Measurements from ENCODE around the gene RARG.

RARG gene

DNA sequence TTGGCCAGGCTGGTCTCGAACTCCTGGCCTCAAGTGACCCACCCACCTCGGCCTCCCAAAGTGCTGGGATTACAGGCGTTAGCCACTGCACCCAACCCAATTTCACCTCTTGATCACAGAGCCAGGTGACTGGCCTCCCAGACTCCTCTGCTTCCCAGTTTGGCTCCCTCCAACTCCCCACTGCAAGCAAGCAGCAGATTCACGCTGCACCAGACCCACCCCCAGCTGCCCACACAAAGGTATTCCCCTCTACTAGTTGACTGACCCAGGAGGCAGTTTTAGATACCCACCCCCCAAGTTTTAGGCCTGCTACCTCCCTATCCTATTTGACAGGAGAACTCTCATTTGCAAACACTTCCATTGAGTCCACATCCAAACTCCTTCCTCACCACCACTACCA lies 5.2 kb downstream of the RARG start:
- no peak overlapping the region for H3K23ac ChIP-seq (ENCODE audit: low read length)
- no peak overlapping the region for H2BK12ac ChIP-seq (ENCODE audit: low read length)
- H4K12ac ChIP-seq (ENCODE audit: low read depth, low read length) = no peak overlapping the region
- H2BK5ac ChIP-seq (ENCODE audit: low read depth, low read length, poor library complexity) = no peak overlapping the region
- no peak overlapping the region for H3K14ac ChIP-seq (ENCODE audit: low read length)
- peaks cover 3% of the 10 kb centered on the region for H3K79me2 ChIP-seq (ENCODE audit: control insufficient read depth, insufficient read depth, low read length, poor library complexity)
- WGBS (ENCODE audit: extremely low coverage, insufficient coverage, insufficient read length) = no CpG with 5 or more reads among the region's 4 CpGs
- H3K9ac ChIP-seq (ENCODE audit: low read length) = no peak overlapping the region
- peaks cover 43 to 51% of the 10 kb centered on the region in 2 experiments for H3K4me1 ChIP-seq (ENCODE audit: control insufficient read depth in 1 of 2, insufficient read depth in 2 of 2, low read length in 2 of 2)
- no peaks in the 10 kb centered on the region for H3K27me3 ChIP-seq (ENCODE audit: insufficient read depth, low read length)
- H3K79me1 ChIP-seq (ENCODE audit: low read length) = peaks cover 26% of the 10 kb centered on the region
- H4K8ac ChIP-seq (ENCODE audit: low read depth, low read length) = no peak overlapping the region
- no peak overlapping the region for H3K18ac ChIP-seq (ENCODE audit: low read length)
- no peak overlapping the region for H2BK120ac ChIP-seq (ENCODE audit: insufficient read depth, low read length, poor library complexity)
- H3K9me3 ChIP-seq (ENCODE audit: insufficient read depth, low read depth, low read length) = no peaks in the 10 kb centered on the region
- DNase-seq = no peak
- H3K36me3 ChIP-seq (ENCODE audit: control insufficient read depth in 1 of 2, insufficient read depth in 2 of 2, low read length in 2 of 2) = peaks cover 0 to 4% of the 10 kb centered on the region in 2 experiments
- H2AFZ ChIP-seq (ENCODE audit: insufficient read depth, low read length, poor library complexity) = no peak overlapping the region
- H2AK5ac ChIP-seq (ENCODE audit: low read length) = no peak overlapping the region
- H4K91ac ChIP-seq (ENCODE audit: low read depth, low read length) = no peak overlapping the region
- no peak overlapping the region for H3K4ac ChIP-seq (ENCODE audit: low read depth, low read length)
- H3K4me2 ChIP-seq (ENCODE audit: low read length) = no peak overlapping the region
- no peak overlapping the region for H3K27ac ChIP-seq (ENCODE audit: low read depth, low read length)
- H3K4me3 ChIP-seq (ENCODE audit: low read depth, low read length) = no peak overlapping the region

- no peak overlapping the region for H2BK120ac ChIP-seq (ENCODE audit: insufficient read depth, low read length, poor library complexity)
- no peak overlapping the region for H2BK12ac ChIP-seq (ENCODE audit: low read length)
- peak overlapping the region; percentile 15 for H3K23ac ChIP-seq (ENCODE audit: low read length)
- H3K4me1 ChIP-seq (ENCODE audit: control insufficient read depth in 1 of 2, insufficient read depth in 2 of 2, low read length in 2 of 2) = peaks cover 35 to 41% of the 10 kb centered on the region in 2 experiments
- peaks cover 0 to 4% of the 10 kb centered on the region in 2 experiments for H3K36me3 ChIP-seq (ENCODE audit: control insufficient read depth in 1 of 2, insufficient read depth in 2 of 2, low read length in 2 of 2)
- H2AFZ ChIP-seq (ENCODE audit: insufficient read depth, low read length, poor library complexity) = no peak overlapping the region
- DNase-seq = no peak
- no peak overlapping the region for H2BK5ac ChIP-seq (ENCODE audit: low read depth, low read length, poor library complexity)
- WGBS (ENCODE audit: extremely low coverage, insufficient coverage, insufficient read length) = no CpG with 5 or more reads among the region's 10 CpGs
- H4K8ac ChIP-seq (ENCODE audit: low read depth, low read length) = no peak overlapping the region
- H3K79me2 ChIP-seq (ENCODE audit: control insufficient read depth, insufficient read depth, low read length, poor library complexity) = peaks cover 4% of the 10 kb centered on the region
- no peak overlapping the region for H2AK5ac ChIP-seq (ENCODE audit: low read length)
- H3K4me2 ChIP-seq (ENCODE audit: low read length) = no peak overlapping the region
- H3K14ac ChIP-seq (ENCODE audit: low read length) = no peak overlapping the region
- no peak overlapping the region for H3K27ac ChIP-seq (ENCODE audit: low read depth, low read length)
- H3K4me3 ChIP-seq (ENCODE audit: low read depth, low read length) = no peak overlapping the region
- H3K9me3 ChIP-seq (ENCODE audit: insufficient read depth, low read depth, low read length) = no peaks in the 10 kb centered on the region
- H3K4ac ChIP-seq (ENCODE audit: low read depth, low read length) = no peak overlapping the region
- no peak overlapping the region for H4K12ac ChIP-seq (ENCODE audit: low read depth, low read length)
- H3K18ac ChIP-seq (ENCODE audit: low read length) = no peak overlapping the region
- peaks cover 23% of the 10 kb centered on the region for H3K79me1 ChIP-seq (ENCODE audit: low read length)
- peak overlapping the region; percentile 11 for H3K9ac ChIP-seq (ENCODE audit: low read length)
- H3K27me3 ChIP-seq (ENCODE audit: insufficient read depth, low read length) = no peaks in the 10 kb centered on the region
- H4K91ac ChIP-seq (ENCODE audit: low read depth, low read length) = no peak overlapping the region
Observed at GRCh38 chr12:53225635-53226424, 6.2 kb downstream of the RARG start.

- peak overlapping the region; percentile 8 for H4K8ac ChIP-seq (ENCODE audit: low read depth, low read length)
- peak overlapping the region; percentile 8 for H2BK5ac ChIP-seq (ENCODE audit: low read depth, low read length, poor library complexity)
- H4K91ac ChIP-seq (ENCODE audit: low read depth, low read length) = peak overlapping the region; percentile 53
- peak overlapping the region; percentile 19 for H2AFZ ChIP-seq (ENCODE audit: insufficient read depth, low read length, poor library complexity)
- H4K12ac ChIP-seq (ENCODE audit: low read depth, low read length) = no peak overlapping the region
- peak overlapping the region; percentile 18 for H3K18ac ChIP-seq (ENCODE audit: low read length)
- H2BK120ac ChIP-seq (ENCODE audit: insufficient read depth, low read length, poor library complexity) = peak overlapping the region; percentile 3
- H3K9me3 ChIP-seq (ENCODE audit: insufficient read depth, low read depth, low read length) = no peaks in the 10 kb centered on the region
- peak overlapping the region; percentile 47 for H3K14ac ChIP-seq (ENCODE audit: low read length)
- peak overlapping the region; percentile 0 for H2AK5ac ChIP-seq (ENCODE audit: low read length)
- peaks cover 4% of the 10 kb centered on the region for H3K79me2 ChIP-seq (ENCODE audit: control insufficient read depth, insufficient read depth, low read length, poor library complexity)
- H3K9ac ChIP-seq (ENCODE audit: low read length) = no peak overlapping the region
- no peak overlapping the region for H3K27ac ChIP-seq (ENCODE audit: low read depth, low read length)
- DNase-seq = no peak
- WGBS (ENCODE audit: extremely low coverage, insufficient coverage, insufficient read length) = no CpG with 5 or more reads among the region's 10 CpGs
- peaks cover 23% of the 10 kb centered on the region for H3K79me1 ChIP-seq (ENCODE audit: low read length)
- no peak overlapping the region for H3K23ac ChIP-seq (ENCODE audit: low read length)
- no peaks in the 10 kb centered on the region for H3K27me3 ChIP-seq (ENCODE audit: insufficient read depth, low read length)
- no peak overlapping the region for H3K4me2 ChIP-seq (ENCODE audit: low read length)
- peak overlapping the region; percentile 21 for H2BK12ac ChIP-seq (ENCODE audit: low read length)
- H3K4me1 ChIP-seq (ENCODE audit: control insufficient read depth in 1 of 2, insufficient read depth in 2 of 2, low read length in 2 of 2) = peaks cover 34% of the 10 kb centered on the region in 2 experiments
- peaks cover 0 to 4% of the 10 kb centered on the region in 2 experiments for H3K36me3 ChIP-seq (ENCODE audit: control insufficient read depth in 1 of 2, insufficient read depth in 2 of 2, low read length in 2 of 2)
- H3K4me3 ChIP-seq (ENCODE audit: low read depth, low read length) = no peak overlapping the region
- no peak overlapping the region for H3K4ac ChIP-seq (ENCODE audit: low read depth, low read length)
Observed at GRCh38 chr12:53224897-53225634, 6.9 kb downstream of the RARG start.

GRCh38 chr12:53224061-53224896 lies 7.7 kb downstream of the RARG start:
- Histone ChIP-seq H3K23ac (ENCODE audit: low read length) (no peak overlapping the region), H3K4me3 (ENCODE audit: low read depth, low read length) (no peak overlapping the region), H3K79me2 (ENCODE audit: control insufficient read depth, insufficient read depth, low read length, poor library complexity) (peaks cover 4% of the 10 kb centered on the region), H3K4me2 (ENCODE audit: low read length) (peak overlapping the region; percentile 26), H3K27ac (ENCODE audit: low read depth, low read length) (peak overlapping the region; percentile 75), H3K9me3 (ENCODE audit: insufficient read depth, low read depth, low read length) (no peaks in the 10 kb centered on the region), H2BK120ac (ENCODE audit: insufficient read depth, low read length, poor library complexity) (peak overlapping the region; percentile 57), H2AK5ac (ENCODE audit: low read length) (peak overlapping the region; percentile 26), H4K91ac (ENCODE audit: low read depth, low read length) (peak overlapping the region; percentile 88), H3K4me1 (ENCODE audit: control insufficient read depth in 1 of 2, insufficient read depth in 2 of 2, low read length in 2 of 2) (peaks cover 31 to 35% of the 10 kb centered on the region in 2 experiments), H2BK5ac (ENCODE audit: low read depth, low read length, poor library complexity) (peak overlapping the region; percentile 66), H3K27me3 (ENCODE audit: insufficient read depth, low read length) (peaks cover 2% of the 10 kb centered on the region), H2AFZ (ENCODE audit: insufficient read depth, low read length, poor library complexity) (peak overlapping the region; percentile 20), H4K12ac (ENCODE audit: low read depth, low read length) (no peak overlapping the region), H3K79me1 (ENCODE audit: low read length) (peaks cover 28% of the 10 kb centered on the region), H2BK12ac (ENCODE audit: low read length) (peak overlapping the region; percentile 85), H3K14ac (ENCODE audit: low read length) (peak overlapping the region; percentile 78), H3K9ac (ENCODE audit: low read length) (no peak overlapping the region), H3K18ac (ENCODE audit: low read length) (peak overlapping the region; percentile 84), H4K8ac (ENCODE audit: low read depth, low read length) (peak overlapping the region; percentile 86), H3K4ac (ENCODE audit: low read depth, low read length) (peak overlapping the region; percentile 57), H3K36me3 (ENCODE audit: control insufficient read depth in 1 of 2, insufficient read depth in 2 of 2, low read length in 2 of 2) (peaks cover 0 to 4% of the 10 kb centered on the region in 2 experiments)
- no peak for DNase-seq
- no CpG with 5 or more reads among the region's 11 CpGs for WGBS (ENCODE audit: extremely low coverage, insufficient coverage, insufficient read length)

Data from trophoblast cell (in vitro differentiated cells and primary cell).